ENCODE results near the gene NKPD1.
A peak's percentile ranks its signal among the peaks of the same experiment; 100 is the strongest.

The NKPD1 gene

GRCh38 chr19:45145270-45146189 is 15.3 kb downstream of the NKPD1 start:
- DNase-seq, result no peak

DNA sequence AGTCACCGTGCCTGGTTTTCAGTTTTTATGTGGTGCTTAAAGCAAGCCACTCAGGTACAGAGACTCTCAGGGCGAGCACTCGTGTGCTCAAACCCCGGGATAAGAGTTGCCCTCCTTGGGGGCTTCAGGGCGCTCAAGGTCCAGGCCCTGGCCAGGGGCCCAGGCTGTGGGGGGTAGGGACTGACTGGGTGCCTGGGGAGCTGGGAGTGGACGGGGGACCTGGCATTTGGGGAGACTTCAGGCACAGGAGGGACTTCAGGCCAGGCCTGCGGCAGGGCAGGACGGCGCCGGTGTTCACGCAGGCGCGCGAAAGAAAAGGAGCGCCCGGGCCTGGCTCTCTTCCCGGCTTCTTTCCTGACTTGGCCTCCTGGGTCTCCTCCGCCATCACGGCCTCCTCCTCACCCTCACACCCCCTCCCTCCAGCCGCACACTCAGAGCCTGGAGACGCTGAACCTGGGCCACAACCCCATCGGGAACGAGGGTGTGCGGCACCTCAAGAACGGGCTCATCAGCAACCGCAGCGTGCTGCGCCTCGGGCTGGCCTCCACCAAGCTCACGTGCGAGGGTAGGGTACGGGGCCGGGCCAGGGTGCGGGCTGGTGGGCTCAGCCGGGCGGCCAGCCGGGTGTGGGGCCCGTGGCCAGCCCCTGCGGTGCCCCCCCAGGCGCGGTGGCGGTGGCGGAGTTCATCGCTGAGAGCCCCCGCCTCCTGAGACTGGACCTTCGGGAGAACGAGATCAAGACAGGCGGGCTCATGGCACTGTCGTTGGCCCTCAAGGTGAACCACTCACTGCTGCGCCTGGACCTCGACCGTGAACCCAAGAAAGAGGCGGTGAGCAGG is 16.1 kb downstream of the NKPD1 start:
- H3K27me3 ChIP-seq, result no peaks in the 10 kb centered on the region
- DNase-seq, result peak; percentile 6
- H3K4me3 ChIP-seq (ENCODE audit: low read depth, low read length), result no peak overlapping the region
- H3K4me1 ChIP-seq, result no peaks in the 10 kb centered on the region
- no peak for TF ChIP-seq CTCF (IDR thresholded peaks at IDR 0.05; ENCODE audit: low read depth, low read length)
- peaks cover 50% of the 10 kb centered on the region for H3K36me3 ChIP-seq
- H3K9me3 ChIP-seq, result no peaks in the 10 kb centered on the region

More at GRCh38 chr19:45145270-45146189, 15.3 kb downstream of the NKPD1 start:
- no peak for TF ChIP-seq CTCF (IDR thresholded peaks at IDR 0.05; ENCODE audit: low read depth, low read length)
- H3K4me3 ChIP-seq (ENCODE audit: low read depth, low read length), result no peak overlapping the region
- no peaks in the 10 kb centered on the region for H3K27me3 ChIP-seq
- peaks cover 49% of the 10 kb centered on the region for H3K36me3 ChIP-seq
- H3K9me3 ChIP-seq, result no peaks in the 10 kb centered on the region
- H3K4me1 ChIP-seq, result peaks cover under 1% of the 10 kb centered on the region; the same call in 1 of the 2 replicates

GRCh38 chr19:45142726-45143110 is 18.1 kb downstream of the NKPD1 start:
- H3K9me3 ChIP-seq, result no peaks in the 10 kb centered on the region
- H3K36me3 ChIP-seq, result peaks cover 50% of the 10 kb centered on the region
- no peak for DNase-seq
- H3K4me1 ChIP-seq, result no peaks in the 10 kb centered on the region
- TF ChIP-seq CTCF (IDR thresholded peaks at IDR 0.05; ENCODE audit: low read depth, low read length), result no peak
- H3K27me3 ChIP-seq, result no peaks in the 10 kb centered on the region
- H3K4me3 ChIP-seq (ENCODE audit: low read depth, low read length), result no peak overlapping the region

- DNase-seq, result no peak
- Histone ChIP-seq H3K4me1 (no peaks in the 10 kb centered on the region), H3K4me3 (ENCODE audit: low read depth, low read length) (no peak overlapping the region), H3K36me3 (peaks cover 50% of the 10 kb centered on the region), H3K27me3 (no peaks in the 10 kb centered on the region), H3K9me3 (no peaks in the 10 kb centered on the region)
- no peak for TF ChIP-seq CTCF (IDR thresholded peaks at IDR 0.05; ENCODE audit: low read depth, low read length)
Observed at GRCh38 chr19:45142016-45142725, 18.6 kb downstream of the NKPD1 start.

DNA sequence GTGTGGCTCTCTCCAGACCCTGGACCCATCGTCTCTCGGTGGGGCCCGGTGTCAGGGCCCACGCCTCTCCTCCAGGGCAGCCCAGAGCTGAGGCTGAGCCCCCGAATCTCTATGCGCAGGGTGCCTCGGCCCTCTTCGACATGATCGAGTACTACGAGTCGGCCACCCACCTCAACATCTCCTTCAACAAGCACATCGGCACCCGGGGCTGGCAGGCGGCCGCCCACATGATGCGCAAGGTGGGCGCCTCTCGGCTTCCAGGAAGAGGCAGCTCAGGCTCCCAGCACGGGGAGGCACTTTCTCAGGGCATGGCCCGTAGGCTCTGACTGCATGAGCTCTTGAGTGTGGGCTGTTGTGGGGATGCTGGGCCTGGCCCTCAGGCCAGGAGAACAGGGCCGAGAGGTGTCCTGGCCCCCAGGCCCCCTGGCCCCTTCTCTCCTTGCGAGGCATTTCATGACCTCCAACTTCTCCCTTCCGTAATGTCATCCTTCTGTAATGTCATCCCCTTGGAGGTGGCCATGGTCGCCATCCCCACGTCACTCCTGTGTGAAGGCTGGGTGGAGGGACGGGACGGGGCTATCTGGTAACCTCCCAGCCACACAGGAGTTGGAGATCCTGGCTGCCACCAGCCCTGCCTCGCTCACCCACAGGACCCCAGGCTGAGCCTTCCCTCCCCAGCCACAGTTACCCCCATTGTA is 19.4 kb downstream of the NKPD1 start:
- Histone ChIP-seq H3K36me3 (peaks cover 49% of the 10 kb centered on the region), H3K4me3 (ENCODE audit: low read depth, low read length) (no peak overlapping the region), H3K27me3 (no peaks in the 10 kb centered on the region), H3K4me1 (no peaks in the 10 kb centered on the region), H3K9me3 (no peaks in the 10 kb centered on the region)
- no peak for TF ChIP-seq CTCF (IDR thresholded peaks at IDR 0.05; ENCODE audit: low read depth, low read length)
- DNase-seq, result no peak

All from BE2C (cell line).